Skeletal muscle satellite cell (primary cell): ENCODE measurements around the gene URB1.
"Not testable (repeated sequence)": the region's sequence is repeated elsewhere in the genome, so short reads cannot be mapped to it uniquely, and the experiment has no call there.

Source experiments
- H3K27me3 ChIP-seq: 2 replicates; pipeline ENCODE4 v1.7.0; 2013; ENCODE audit warnings: low read length; ENCODE audit not compliant: control insufficient read depth, insufficient read depth
- H3K36me3 ChIP-seq: 2 replicates; pipeline ENCODE4 v1.7.0; 2013; ENCODE audit warnings: mild to moderate bottlenecking, control low read depth, low read length; ENCODE audit not compliant: insufficient read depth
- H3K4me1 ChIP-seq: 2 replicates; pipeline ENCODE4 v1.7.0; 2013; ENCODE audit warnings: low read length; ENCODE audit not compliant: control insufficient read depth, insufficient read depth
- H3K4me2 ChIP-seq: 2 replicates; pipeline ENCODE4 v1.7.0; 2013; ENCODE audit warnings: mild to moderate bottlenecking, low read length
- H3K4me3 ChIP-seq: 2 replicates; pipeline ENCODE4 v1.7.0; 2013; ENCODE audit warnings: low read length
- H3K9ac ChIP-seq: 2 replicates; pipeline ENCODE4 v1.7.0; 2013; ENCODE audit warnings: mild to moderate bottlenecking, low read depth, low read length, moderate library complexity
- H3K9me3 ChIP-seq: replicated peaks from 2 replicates; pipeline ENCODE4 v1.7.0; 2013; ENCODE audit warnings: mild to moderate bottlenecking, control low read depth, low read length

Gene URB1

GRCh38 chr21:32297449-32297848 lies 95.4 kb downstream of the URB1 start:
- Histone ChIP-seq H3K36me3 (peaks cover 18% of the 10 kb centered on the region), H3K4me2 (no peak overlapping the region), H3K9me3 (no peaks in the 10 kb centered on the region), H3K9ac (no peak overlapping the region), H3K27me3 (no peaks in the 10 kb centered on the region), H3K4me3 (no peak overlapping the region), H3K4me1 (no peaks in the 10 kb centered on the region)

- no peaks in the 10 kb centered on the region for H3K4me1 ChIP-seq
- no peaks in the 10 kb centered on the region for H3K36me3 ChIP-seq
- H3K27me3 ChIP-seq = no peaks in the 10 kb centered on the region
- no peak overlapping the region for H3K9ac ChIP-seq
- no peak overlapping the region for H3K4me3 ChIP-seq
- H3K4me2 ChIP-seq = no peak overlapping the region
- H3K9me3 ChIP-seq = no peaks in the 10 kb centered on the region
Measured at GRCh38 chr21:32285476-32285875, 107.3 kb downstream of the URB1 start.

GRCh38 chr21:32282992-32283391 lies 109.8 kb downstream of the URB1 start:
- H3K36me3 ChIP-seq = no peaks in the 10 kb centered on the region

DNA sequence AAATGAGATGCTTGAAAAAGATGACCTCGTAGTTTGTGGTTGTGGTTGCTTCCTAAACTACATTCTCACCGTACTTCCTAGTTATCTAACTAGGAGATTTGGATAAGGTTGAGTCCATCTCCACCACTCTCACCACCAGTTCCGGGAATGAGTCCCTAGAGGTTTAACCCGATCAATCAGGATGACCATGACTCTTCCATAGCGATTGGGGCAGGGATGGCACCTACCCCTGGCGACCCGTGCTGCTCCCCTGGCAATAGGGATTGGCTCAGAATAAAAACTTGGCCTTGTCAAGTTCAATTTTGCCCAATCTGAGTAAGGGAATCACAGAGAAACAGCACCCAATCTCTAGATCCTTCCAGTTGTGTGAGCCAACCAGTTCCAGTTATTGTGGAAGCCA lies 111.3 kb downstream of the URB1 start:
- Histone ChIP-seq H3K9ac (no peak overlapping the region), H3K4me2 (no peak overlapping the region), H3K9me3 (no peaks in the 10 kb centered on the region), H3K4me3 (no peak overlapping the region), H3K4me1 (peaks cover 14% of the 10 kb centered on the region), H3K36me3 (no peaks in the 10 kb centered on the region), H3K27me3 (no peaks in the 10 kb centered on the region)

More at GRCh38 chr21:32282992-32283391, 109.8 kb downstream of the URB1 start:
- Histone ChIP-seq H3K4me2 (no peak overlapping the region), H3K4me1 (peaks cover 9% of the 10 kb centered on the region), H3K27me3 (no peaks in the 10 kb centered on the region), H3K4me3 (no peak overlapping the region), H3K9me3 (no peaks in the 10 kb centered on the region), H3K9ac (no peak overlapping the region)

GRCh38 chr21:32279377-32279680 lies 113.5 kb downstream of the URB1 start:
- Histone ChIP-seq H3K4me2 (peak overlapping the region; percentile 86), H3K9me3 (no peaks in the 10 kb centered on the region), H3K4me1 (peaks cover 14% of the 10 kb centered on the region), H3K36me3 (no peaks in the 10 kb centered on the region), H3K4me3 (peak overlapping the region; percentile 86), H3K9ac (peak overlapping the region; percentile 83), H3K27me3 (no peaks in the 10 kb centered on the region)

DNA sequence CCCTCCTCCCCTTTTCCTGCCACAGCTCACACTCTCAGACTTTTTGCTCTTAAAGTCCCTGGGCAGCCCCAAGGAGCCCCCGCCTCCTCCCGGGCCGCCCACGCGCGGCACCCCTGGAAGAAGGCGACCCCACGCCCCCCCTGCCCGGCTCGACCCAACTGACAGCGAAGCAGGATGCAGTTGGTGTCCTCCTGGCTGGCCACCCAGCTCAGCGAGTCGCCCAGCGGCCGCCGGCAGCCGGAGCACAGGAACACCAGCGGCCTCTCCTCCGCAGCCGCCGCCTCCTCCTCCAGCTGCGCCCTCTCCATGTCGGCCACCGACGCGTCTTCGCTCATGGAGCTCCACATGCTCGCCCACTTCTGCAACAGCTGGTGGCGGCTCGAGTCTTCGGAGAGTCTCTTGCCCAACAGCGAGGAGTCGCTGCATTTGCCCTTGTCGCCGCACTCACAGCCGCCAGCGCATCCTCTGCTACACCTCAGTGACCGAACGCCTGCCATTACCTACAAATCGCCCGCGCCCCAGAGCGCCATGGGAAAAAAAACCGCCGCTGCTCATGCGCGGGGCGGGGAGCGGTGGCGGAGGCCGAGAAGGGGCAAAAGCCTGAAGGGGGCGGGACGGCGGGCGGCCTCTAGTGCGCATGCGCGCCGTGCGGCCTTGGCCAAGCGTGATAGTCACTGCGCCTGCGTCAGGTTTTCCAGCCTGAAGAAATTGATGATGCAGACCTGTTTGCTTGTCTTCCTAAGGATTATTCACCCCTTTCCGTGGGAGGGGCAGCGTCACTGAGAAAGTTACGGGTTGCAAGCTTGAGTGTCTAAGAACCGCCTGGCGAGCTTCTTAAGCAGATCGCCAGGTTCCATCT lies 114.1 kb downstream of the URB1 start, which contains the start of gene MIS18A:
MIS18A (minus strand) TSS at position 532 of the 859 bp plus-strand sequence; CDS start at position 497, 35 bp downstream.
- peak within 1 kb of the TSS; percentile 86 for H3K4me3 ChIP-seq
- H3K9ac ChIP-seq = peak within 1 kb of the TSS; percentile 83
- H3K36me3 ChIP-seq = no peaks in the 10 kb centered on the region
- peaks cover 14% of the 10 kb centered on the region for H3K4me1 ChIP-seq
- no peaks in the 10 kb centered on the region for H3K27me3 ChIP-seq
- H3K4me2 ChIP-seq = peak within 1 kb of the TSS; percentile 86
- no peaks in the 10 kb centered on the region for H3K9me3 ChIP-seq

DNA sequence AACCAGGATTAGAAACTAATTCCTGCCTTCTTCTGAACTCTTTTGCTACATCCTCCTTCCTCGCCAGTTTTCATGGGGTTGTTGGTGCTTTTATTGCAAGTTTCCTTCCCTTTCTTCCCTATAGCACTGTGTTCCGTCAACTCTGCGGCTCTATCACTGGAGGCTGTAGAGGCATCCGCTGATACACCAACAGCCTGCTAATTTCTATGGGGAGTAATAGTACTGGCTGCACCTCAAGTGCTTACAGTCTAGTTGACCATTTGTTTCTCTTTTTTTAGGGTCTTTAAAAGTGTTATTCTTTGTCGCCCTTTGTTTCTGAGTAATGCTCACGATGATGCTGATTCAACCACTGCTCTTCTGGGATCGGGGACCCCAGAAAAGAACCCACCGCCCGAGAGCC lies 114.7 kb downstream of the URB1 start:
- Histone ChIP-seq H3K9ac (peak overlapping the region; percentile 83), H3K9me3 (no peaks in the 10 kb centered on the region), H3K36me3 (no peaks in the 10 kb centered on the region), H3K4me3 (peak overlapping the region; percentile 86), H3K4me2 (peak overlapping the region; percentile 86), H3K27me3 (no peaks in the 10 kb centered on the region), H3K4me1 (peaks cover 14% of the 10 kb centered on the region)

DNA sequence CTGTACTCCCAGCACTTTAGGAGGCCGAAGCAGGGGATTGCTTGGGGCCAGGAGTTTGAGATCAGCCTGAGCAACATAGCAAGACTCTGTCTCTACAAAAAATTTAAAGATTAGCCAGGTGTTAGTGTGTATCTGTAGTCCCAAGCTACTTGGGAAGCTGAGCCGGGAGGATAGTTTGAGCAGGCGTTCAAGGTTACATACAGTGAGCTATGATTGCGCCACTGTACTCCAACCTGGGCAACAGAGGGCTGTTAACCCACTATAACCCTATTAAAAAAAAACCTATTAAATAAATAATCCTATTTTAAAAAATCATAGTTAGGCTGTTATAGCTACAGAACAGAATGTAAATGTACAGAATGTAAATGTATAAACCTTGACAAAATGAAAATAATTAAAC lies 116.1 kb downstream of the URB1 start:
- H3K4me2 ChIP-seq = no peak overlapping the region
- no peak overlapping the region for H3K4me3 ChIP-seq
- peaks cover 14% of the 10 kb centered on the region for H3K4me1 ChIP-seq
- H3K27me3 ChIP-seq = no peaks in the 10 kb centered on the region
- no peak overlapping the region for H3K9ac ChIP-seq
- no peaks in the 10 kb centered on the region for H3K36me3 ChIP-seq
- no peaks in the 10 kb centered on the region for H3K9me3 ChIP-seq

- no peaks in the 10 kb centered on the region for H3K4me1 ChIP-seq
- H3K4me3 ChIP-seq = no peak overlapping the region
- no peak overlapping the region for H3K9ac ChIP-seq
- no peak overlapping the region for H3K4me2 ChIP-seq
- H3K27me3 ChIP-seq = no peaks in the 10 kb centered on the region
- H3K9me3 ChIP-seq = no peaks in the 10 kb centered on the region
- H3K36me3 ChIP-seq = peaks cover 14% of the 10 kb centered on the region
Measured at GRCh38 chr21:32270748-32271147, 122.1 kb downstream of the URB1 start.

DNA sequence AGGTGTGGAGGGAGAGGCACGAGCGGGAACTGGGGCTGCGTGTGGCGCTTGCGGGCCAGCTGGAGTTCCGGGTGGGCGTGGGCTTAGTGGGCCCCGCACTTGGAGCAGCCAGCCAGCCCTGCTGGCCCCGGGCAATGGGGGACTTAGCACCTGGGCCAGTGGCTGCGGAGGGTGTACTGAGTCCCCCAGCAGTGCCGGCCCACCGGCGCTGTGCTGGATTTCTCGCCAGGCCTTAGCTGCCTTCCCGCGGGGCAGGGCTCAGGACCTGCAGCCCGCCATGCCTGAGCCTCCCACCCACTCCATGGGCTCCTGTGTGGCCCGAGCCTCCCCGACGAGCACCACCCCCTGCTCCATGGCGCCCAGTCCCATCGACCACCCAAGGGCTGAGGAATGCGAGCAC lies 127.5 kb downstream of the URB1 start:
- not testable (repeated sequence) for H3K4me1 ChIP-seq, H3K9me3 ChIP-seq, H3K4me2 ChIP-seq, H3K9ac ChIP-seq, H3K4me3 ChIP-seq, H3K27me3 ChIP-seq
- H3K36me3 ChIP-seq = peaks cover 14% of the 10 kb centered on the region

DNA sequence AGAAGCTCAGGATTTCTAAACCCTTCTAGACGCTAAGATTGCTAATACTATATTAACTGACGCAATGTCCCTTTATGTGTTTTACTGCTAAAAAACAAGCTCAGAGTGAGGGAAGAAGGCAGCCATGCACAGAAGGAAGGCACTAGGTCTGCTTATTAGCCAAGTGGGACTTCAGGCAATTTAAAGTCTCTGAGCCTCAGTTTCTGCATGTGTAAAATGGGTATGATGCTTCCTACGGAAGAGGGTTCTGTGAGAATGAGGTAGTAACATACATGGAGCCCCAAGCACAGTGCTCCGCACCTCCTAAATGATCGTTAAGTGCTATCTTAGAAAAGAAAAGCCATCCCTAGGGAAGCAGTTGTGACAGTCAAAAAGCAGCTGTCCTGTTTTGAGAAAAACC lies 130.9 kb downstream of the URB1 start:
- Histone ChIP-seq H3K4me2 (no peak overlapping the region), H3K27me3 (peaks cover 7% of the 10 kb centered on the region), H3K4me1 (peaks cover 6% of the 10 kb centered on the region), H3K36me3 (peaks cover 4% of the 10 kb centered on the region), H3K9me3 (no peaks in the 10 kb centered on the region), H3K4me3 (no peak overlapping the region), H3K9ac (no peak overlapping the region)
